Measurements from ENCODE around the gene SBNO2.

Gene SBNO2

DNA sequence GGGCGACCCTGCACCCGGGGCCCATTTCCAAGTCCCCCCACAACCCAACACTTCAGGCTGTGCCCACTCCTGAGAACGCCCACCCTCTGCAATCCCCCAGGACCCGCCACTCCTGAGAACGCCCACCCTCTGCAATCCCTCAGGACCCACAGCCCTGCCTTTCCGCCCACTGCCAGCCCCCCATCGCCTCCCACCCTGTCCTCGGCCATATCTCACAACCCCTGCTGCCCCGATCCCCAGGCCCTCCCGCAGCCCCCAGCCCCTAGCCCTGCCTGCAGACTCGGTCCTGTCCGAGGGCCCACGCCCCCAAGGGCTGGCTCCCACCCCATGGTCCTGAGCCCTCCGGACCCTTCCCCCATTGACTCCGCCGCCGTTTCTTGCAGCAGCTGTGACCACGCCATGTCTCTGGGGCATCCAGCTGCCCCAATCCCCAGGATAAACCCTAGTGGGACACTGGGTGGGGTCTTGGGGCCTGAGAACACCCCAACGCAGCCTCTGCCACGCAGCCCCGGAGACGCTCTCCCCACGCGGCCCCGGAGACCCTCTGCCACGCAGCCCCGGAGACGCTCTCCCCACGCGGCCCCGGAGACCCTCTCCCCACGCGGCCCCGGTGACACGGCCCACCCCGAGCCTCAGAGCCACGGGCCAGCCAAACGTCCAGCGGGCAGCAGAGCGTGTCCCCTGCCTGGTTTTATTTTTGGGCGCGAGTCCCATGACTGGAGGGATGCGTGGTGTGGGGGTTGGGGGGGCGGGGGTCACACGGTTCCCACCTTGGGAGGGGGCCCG lies 17.0 kb downstream of the SBNO2 start:
- intact Hi-C loops (cut with DNase I) = no loop called here

DNA sequence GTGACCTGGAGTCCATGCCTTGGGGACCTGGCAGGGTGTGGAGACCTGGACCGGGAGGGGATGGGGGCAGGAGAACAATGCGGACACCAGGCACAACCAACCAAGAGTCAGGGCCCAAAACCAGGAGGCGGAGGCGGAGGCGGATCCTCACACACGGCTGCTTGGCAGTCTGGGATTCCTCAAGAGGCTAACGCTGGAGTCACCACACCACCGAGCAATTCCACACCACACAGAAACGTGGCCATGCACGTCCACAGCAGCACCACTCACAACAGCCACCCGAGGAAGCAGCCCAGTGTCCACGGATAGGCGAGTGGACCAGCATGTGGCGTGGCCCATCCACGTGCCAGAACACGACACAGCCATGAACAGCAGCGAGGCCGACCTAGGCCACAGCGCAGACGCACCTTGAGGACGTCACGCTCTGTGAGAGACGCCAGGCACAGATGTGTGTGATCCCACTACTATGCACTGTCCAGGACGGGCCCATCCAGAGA lies 17.7 kb downstream of the SBNO2 start:
- DNase-seq = no peak
- intact Hi-C loops (cut with DNase I) = no loop called here

More for the DNA sequence above, 17.0 kb downstream of the SBNO2 start:
- DNase-seq = peak in 1 of 10 donors; percentile 77

DNA sequence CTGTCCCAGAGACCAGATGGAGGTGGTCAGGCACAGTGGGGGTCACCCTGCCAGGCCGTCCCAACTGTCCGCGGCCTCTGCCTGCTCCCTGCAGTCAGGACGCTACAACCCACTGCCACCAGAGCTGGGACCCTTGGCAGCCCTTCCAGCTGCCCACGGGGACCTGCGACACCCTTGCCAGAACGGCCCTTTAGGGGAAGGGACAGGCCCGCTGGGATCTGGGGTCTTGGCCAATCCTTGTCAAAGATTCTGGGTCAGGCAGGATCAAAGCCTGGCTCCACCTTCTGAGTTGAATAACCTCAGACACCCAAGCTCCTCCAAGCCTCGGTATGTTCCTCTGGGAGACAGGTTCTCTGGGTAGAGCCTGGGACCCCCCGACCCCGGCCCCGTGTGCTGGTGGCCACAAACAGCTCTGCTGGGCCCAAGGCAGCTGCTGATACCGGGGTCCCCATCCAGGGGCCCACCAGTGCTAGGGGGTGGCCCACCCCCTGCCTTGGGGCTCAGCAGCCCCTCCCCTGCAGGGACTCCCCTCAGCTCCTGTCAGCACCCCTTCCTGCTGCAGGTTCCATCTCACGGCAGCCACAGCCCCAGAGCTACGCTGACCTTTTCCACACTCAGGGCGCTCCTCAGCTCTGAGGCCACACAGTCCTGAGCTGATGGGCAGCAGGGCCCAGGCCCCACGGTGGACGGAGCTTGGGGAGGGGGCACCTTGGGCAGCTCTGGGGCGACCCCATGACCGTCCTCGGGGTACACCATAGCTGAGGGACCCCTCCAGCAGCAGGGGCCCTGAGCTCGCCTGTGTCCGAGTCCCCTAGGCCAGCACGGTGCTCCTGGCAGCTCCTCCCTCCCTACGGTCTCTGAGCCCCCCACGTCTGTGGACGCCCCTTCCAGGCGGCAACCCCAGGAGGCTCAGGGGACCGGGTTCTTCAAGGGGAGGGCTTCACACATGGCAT lies 18.4 kb downstream of the SBNO2 start:
- peak in 1 of 10 donors; percentile 81 for DNase-seq
- intact Hi-C loops (cut with DNase I) = no loop called here

DNA sequence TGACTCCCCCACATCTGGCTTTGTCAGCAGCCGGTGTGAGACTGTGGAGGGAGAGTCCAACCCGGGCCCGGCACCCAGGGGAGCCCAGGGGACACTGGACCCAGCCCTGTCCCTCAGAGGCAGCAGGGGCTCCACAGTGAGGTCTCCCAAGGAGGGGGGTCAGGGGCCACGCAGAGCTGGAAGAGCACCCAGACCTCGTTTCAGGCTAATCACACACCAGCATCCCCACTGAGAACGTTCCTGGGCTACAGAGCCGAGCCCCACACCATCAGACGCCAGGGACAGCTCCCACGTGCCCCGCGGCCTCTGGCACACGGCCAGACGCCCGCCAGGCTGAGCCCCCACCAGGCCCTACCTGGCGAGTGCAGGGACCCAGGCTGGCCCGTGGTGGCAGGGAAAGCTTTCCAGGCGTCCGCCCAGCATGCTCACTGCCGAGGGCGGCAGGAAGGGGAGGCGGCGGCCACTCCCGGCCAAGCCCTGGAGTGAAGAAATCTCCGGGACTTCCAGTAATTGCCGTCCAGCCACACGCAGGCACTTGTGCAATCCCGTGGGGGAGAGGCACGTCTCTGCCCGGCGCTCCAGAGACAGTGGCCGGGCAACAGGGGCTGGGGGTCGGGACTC lies 19.2 kb downstream of the SBNO2 start:
- DNase-seq = peak in 4 of 10 donors; percentile 49 to 91 (median 58)
- intact Hi-C loops (cut with DNase I) = no loop called here

DNA sequence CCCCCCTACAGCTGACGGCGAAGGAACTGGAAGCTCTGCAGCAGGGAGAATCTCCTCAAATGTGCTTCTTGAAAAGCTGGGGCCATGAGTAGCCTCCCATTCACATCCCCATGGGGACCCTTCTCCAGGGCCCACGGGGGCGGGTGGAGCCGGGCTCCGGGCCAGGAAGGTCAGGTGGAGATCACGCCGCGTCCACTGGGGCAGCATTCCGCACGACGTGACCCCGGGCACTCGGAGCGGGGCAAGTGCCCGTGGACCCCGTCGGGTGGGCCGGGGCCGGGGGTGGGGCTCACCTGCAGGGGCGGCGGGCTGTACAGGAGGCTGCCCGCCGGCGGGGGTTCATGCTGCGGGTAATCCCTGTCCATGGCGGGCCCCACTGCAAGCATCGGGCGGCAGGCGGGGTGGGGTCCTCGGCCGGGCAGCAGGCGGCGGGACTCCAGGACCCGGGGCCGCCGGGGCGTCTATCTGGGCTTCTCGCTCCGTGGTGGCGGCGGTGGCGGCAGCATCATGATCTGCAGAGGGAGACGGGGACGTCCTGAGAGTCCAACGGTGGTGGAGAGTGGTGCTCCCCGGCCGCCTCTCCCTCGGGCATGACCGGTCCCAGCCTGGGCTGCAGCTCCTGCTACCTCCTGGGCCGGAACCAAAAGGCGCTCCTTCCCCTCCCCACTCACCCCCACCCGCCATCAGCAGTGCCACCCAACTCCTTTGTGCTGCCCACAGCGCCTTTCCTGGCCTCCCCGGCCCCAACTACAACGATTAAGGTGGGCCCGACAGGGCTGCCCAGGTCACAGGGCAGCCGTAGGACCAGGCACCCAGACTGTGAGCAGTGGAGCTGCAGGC lies 20.0 kb downstream of the SBNO2 start:
- intact Hi-C loops (cut with DNase I) = no loop called here

DNA sequence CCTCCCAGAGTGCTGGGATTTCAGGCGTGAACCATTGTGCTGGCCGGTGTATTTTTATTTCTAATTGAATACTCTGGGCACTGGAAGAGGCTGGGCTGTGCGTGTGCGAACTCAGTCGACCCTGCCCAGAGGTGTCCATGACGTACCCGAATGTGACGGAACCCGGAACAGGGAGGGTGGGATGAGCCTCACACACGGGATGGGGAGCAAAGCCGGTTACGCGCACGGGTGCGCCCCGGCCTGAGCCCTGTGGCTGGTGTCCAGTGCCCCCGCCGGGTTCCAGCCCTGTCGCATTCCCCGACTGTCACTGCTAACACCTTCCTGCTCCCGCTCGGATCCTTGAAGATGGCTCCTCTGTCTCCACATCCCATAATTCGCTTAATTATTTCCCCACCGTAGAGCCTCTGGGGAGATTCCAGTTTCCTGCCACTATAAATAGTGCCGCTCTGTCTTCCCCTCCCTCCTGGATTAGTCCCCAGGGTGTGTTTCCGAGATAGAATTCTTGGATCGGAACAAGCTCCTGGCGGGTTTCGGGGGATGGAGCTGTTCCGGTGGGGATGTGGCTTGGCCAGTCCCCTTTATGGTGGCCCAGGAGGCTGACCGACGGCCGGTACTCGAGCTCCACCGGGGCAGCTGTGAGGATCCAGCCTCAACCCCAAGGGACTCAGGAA lies 22.0 kb downstream of the SBNO2 start:
- intact Hi-C loops (cut with DNase I) = no loop called here

More for the DNA sequence above, 20.0 kb downstream of the SBNO2 start:
- DNase-seq = no peak

DNA sequence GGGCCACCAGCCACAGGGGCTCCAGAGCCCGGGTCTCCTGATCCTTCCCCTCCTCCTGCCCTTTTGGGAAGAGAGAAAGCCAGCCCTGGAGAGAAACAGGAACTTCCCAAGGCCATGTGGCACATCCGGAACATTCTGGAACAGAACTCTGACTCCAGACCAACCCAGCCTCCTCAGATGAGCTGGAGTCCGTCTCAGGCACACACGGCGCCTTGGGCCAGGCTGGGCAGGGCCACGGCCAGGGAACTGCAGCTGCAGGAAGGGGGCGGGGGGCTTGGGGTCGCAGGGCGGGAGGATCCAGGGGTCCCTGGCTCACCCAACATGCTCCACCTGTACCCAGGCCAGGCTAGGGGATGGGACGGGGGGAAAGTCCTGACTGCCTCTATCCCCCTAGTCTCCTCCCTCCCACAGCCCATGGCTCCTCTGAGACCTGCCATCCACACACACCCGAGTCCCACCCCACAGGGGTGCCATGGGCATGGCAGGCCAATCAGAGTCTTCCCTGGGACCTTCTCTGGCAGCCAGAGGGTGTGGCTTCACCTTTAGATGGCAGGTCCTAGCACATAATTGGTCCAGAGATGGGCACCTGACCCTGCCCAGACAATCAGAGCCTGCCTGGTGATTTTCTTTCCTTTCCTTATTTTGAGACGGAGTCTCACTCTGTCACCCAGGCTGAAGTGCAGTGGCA lies 22.9 kb downstream of the SBNO2 start:
- no peak for DNase-seq
- intact Hi-C loops (cut with DNase I) = no loop called here

More for the DNA sequence above, 22.0 kb downstream of the SBNO2 start:
- no peak for DNase-seq

DNA sequence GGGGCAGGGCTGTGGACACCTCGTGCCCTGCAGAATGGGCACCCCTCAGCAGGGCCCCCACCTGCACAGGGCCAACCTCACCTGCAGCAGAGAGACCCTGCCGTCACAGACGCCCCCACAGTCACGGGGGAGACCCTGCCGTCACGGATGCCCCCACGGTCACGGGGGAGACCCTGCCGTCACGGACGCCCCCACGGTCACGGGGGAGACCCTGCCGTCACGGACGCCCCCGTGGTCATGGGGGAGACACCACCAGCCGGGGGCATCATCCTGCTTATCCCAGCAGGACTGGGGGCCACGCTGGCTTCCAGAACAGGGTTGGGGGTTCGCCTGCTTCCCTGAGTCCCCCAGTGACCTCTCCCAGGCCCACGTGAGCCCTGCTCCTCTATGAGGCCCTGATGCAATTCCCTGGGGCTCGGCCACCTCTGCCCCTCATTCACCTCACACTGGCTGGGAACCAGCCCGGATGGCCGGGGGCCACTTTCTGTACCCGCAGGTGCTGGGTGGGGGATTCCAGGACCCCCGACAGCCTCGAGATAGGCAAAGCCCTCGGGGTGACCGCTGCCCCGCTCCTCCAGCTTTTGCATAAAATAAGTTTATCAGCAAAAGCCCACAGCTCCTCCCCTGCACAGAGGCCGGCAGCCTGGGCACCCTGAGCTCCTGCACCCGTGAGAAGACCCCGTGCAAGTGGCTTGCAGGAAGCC lies 23.6 kb downstream of the SBNO2 start:
- DNase-seq = no peak

DNA sequence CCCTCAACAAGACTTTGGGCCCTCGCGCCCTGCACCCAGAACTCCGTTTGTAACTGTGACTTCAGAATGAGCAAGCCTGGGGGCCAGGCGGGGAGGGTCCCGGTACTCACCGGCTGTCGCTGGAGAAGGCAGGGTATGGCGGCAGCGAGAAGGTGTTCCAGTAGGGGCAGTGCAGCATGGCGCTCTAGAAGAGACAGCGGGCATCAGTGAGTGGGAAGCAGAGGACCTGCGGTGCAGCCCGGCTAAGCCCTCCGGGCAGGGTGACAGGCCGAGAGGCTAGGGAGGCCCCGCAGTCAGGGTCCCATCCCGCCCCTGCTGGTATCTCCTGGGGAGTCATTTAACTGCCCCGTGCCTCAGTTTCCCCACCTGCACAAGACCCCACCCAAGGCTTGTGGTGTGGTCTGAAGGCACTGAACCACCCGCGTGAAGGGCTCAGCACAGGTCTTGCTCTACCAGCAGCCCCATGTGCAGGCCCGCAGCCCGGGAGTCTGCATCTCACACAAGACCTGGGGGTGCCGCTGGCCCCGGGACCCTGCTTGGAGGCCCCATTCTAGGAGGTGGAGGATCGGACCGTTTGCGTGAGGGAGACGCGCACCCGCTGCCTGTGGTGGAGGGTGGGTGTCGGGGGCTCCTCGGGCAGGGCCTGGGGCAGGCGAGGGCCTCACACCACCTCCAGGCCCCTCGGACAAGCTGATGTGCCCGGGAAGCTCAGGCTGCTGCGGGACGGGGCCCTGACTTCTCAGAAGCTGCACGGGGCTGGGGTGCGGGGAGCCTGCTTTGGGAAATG lies 24.6 kb downstream of the SBNO2 start:
- no peak for DNase-seq
- intact Hi-C loops (cut with DNase I) = no loop called here

More for the DNA sequence above, 23.6 kb downstream of the SBNO2 start:
- intact Hi-C loops (cut with DNase I) = no loop called here

DNA sequence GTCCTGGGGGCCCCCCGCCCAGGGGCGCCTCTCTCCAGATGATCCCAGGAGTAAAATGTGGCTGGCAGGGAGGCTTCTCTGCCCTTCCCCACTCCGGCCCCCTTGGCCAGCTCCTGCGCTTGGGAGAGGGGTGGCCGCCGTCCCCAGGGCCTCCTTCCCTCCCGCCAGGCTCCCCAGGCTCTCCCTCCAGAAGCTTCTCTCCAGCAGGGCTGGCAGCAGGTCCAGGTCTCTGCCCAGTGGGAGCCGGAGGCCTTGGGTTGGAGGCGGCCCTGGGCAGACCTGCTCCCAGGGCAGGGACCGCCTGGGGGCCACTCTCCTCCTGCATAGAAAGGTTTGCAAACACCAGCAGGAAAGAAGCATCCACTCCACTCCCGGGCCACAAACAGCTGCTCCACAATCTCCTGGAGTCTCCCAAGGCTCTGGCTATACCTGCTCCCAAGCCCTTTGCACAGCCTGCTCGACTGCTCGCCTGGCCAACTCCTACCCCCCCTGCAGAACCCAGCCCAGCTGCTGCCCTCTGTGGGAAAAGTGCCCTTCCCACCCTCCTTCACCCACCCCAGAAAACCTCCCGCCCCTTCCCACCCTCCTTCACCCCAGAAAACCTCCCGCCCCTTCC lies 26.0 kb downstream of the SBNO2 start:
- intact Hi-C loops (cut with DNase I) = no loop called here

DNA sequence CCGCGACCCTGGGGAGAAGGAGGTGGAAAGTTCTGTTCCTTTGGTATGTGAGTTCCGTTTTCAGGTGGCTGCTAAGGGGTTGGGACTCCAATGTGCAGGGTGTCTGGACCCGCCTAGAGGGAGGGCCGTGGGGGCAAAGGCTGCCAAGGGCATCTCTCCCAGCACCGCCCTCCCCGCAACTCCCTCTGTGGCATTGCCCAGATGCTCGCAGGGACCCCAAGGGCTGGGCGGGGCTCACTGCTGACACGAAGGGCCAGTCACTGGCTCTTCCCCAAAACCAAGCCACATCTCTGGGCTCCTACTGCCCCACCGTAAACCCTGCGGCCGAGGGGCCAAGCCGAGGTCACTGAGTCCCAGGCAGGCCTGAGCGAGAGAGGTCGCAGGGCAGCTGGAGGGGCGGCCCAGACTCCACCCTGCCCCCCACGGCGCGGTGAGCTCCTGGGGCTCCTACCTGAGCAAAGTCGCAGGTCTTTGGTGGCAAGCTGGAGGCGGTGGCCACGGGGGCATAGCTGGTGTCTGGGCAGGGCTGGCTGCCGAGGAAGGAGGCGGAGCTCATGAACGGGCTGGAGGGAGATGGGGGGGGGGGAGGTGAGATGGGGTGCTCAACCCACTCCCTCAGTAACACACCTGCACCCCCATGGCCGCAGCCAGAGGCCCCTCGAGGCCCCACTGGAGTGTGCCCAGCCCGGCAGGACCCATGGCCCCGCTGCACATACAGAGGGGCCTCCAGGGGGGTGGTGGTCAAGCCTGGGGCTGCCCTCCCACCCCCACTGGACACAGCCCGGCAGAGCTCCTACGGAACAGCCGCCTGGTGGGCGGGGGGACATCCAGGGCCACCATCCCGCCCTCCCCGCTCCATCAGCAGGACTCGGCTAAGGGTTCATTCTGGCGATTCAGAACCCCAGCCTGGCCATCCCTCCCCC lies 26.9 kb downstream of the SBNO2 start:
- intact Hi-C loops (cut with DNase I) = no loop called here
- DNase-seq = no peak

More for the DNA sequence above, 26.0 kb downstream of the SBNO2 start:
- no peak for DNase-seq

DNA sequence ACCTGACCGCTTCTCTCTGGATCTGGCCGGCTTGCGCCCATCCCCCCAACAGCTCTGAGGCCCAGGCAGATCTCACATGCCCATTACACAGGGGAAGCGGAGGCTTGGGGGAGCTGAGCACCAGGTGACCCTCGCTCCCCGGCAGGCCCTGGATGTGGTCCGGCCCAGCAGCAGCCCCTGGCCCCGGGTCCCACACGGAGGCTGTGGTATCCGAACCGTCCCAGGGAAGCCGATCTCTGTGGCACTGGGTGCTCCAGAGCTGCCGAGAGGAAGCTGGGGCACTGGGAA lies 27.7 kb downstream of the SBNO2 start:
- intact Hi-C loops (cut with DNase I) = no loop called here
- no peak for DNase-seq

DNA sequence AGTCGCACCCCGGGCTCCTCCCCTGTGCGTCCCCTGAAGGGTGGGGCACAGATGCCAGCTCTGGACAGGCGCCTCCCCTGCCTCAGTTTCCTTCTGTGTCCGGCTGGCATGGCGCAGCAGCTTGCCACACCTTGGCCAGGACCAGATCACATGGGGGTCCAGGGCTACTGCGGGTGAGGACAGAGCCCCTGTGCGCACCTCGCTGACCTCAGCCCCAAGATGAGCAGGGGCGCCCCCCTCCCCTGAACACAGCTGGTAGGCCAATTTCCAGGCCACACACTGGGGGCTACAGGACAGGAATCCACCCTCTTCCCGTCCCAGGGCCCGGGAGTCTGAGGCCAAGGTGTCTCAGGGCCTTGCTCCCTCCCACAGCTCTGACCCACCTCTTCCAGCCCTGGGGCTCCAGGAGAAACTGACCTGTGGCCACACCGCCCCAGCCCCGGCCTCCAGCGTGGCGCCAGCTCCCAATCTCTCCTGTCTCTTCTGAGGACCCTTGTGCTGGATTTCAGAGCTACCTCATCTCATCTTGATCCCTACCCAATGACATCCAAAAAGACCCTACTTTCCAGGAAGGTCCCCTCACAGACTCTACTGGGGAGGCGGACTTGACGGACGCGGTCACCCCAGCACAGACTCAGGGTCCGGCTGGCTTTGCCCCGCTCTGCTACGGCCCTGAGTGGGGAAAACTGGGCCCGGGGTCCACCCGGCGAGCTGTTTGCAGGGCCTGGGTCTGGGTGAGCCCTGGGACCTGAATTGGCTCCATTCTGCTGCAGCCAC lies 28.2 kb downstream of the SBNO2 start:
- DNase-seq = no peak
- intact Hi-C loops (cut with DNase I) = no loop called here

DNA sequence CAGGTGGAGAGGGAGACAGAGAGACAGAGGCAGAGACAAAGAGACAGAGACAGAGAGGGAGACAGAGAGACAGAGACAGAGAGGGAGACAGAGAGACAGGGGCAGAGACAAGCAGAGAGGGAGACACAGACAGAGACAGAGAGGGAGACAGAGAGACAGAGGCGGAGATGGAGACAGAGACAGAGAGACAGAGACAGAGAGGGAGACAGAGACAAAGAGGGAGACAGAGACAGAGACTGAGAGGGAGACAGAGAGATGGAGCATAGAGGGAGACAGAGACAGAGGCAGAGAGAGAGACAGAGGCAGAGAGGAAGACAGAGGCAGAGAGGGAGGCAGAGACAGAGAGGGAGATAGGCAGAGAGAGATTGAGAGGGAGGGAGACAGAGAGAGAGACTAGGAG lies 29.3 kb downstream of the SBNO2 start:
- intact Hi-C loops (cut with DNase I) = no loop called here
- no peak for DNase-seq

DNA sequence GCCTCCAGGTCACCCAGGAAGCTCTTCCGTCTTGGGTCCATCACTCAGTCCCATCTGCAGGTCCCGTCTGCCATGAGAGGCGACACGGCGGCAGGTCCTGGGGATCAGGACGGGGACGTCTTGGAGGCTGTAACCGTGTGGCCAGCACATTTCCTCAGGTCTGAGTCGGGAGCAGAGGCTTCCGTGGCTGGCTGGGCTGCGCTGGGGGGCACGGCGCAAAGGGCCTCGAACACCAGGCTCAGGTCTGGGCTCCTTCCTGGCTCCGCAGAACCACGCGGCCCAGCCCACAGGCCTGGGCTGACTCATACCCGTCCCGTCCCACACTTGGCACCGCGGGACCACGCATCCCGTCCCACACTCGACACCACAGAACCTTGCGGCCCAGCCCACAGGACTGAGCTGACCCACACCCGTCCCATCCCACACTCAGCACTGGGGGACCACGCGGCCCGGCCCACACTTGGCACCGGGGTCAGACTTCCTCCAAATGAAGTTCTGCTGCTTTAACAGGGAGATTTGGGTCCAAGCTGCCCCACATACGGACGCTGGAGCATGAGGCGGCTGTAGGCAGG lies 30.2 kb downstream of the SBNO2 start:
- no peak for DNase-seq
- intact Hi-C loops (cut with DNase I) = no loop called here

Data from posterior cingulate gyrus (tissue), 11 donors.